Lower leg skin (tissue), 3 donors: ENCODE data around the gene GALNT2.

Experiments used
- POLR2A ChIP-seq, 2 donors: fragments of 450-650 bp; IDR thresholded peaks; one replicate each; pipeline ENCODE4 v1.6.1; 2016 to 2017; ENCODE audit warnings: antibody characterized with exemption in 2 of 2, mild to moderate bottlenecking in 1 of 2, moderate library complexity in 1 of 2
- TF ChIP-seq, protein P1 (sequence below), 3 donors: fragments of 450-650 bp; IDR thresholded peaks; one replicate each; pipeline ENCODE4 v1.5.1; 2016; ENCODE audit warnings: antibody characterized with exemption in 3 of 3, mild to moderate bottlenecking in 3 of 3, moderate library complexity in 2 of 3

DNA sequence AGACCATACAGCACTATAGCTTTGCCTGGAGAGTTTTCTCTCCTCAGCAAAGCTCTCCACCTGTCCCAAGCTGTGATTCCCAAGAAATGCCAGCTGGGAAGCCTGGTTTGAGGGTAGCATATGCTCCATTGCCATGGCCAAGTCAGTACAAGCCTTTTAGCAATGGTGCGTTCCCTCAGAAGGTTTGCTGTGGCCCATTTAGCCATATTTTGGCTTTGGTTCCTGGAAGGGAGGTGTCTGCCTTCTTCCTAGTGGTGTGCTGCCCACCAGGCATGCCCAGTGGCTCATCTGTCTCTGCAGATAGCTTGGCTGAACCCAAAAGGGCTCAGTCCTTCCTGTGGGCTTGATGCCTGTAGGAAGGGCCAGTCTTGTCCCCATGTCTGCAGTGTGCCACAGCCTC, 32.4 kb downstream of the GALNT2 start:
- TF ChIP-seq, protein P1, sequence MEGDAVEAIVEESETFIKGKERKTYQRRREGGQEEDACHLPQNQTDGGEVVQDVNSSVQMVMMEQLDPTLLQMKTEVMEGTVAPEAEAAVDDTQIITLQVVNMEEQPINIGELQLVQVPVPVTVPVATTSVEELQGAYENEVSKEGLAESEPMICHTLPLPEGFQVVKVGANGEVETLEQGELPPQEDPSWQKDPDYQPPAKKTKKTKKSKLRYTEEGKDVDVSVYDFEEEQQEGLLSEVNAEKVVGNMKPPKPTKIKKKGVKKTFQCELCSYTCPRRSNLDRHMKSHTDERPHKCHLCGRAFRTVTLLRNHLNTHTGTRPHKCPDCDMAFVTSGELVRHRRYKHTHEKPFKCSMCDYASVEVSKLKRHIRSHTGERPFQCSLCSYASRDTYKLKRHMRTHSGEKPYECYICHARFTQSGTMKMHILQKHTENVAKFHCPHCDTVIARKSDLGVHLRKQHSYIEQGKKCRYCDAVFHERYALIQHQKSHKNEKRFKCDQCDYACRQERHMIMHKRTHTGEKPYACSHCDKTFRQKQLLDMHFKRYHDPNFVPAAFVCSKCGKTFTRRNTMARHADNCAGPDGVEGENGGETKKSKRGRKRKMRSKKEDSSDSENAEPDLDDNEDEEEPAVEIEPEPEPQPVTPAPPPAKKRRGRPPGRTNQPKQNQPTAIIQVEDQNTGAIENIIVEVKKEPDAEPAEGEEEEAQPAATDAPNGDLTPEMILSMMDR (IDR thresholded peaks at IDR 0.05): no peak
- no peak for TF ChIP-seq POLR2A (IDR thresholded peaks at IDR 0.05)
